Endodermal cell (in vitro differentiated cells): ENCODE measurements around the gene MKX. TPM values are rescaled to one million over a fixed set of nuclear protein-coding genes. Genes with fewer than 3 reads are reported as not detected.

Experiments
- DNase-seq: peaks from one replicate; pipeline ENCODE4 v3.0.0-alpha.2; 2017
- H3K27ac ChIP-seq: 2 replicates; pipeline ENCODE4 v1.5.1; 2013; ENCODE audit warnings: mild to moderate bottlenecking, low read depth, low read length, moderate library complexity
- H3K27me3 ChIP-seq: 2 replicates; pipeline ENCODE4 v1.6.1; 2013; ENCODE audit warnings: mild to moderate bottlenecking, low read length, moderate library complexity; ENCODE audit not compliant: insufficient read depth, control insufficient read depth, poor library complexity, severe bottlenecking
- H3K36me3 ChIP-seq: 2 replicates; pipeline ENCODE4 v1.7.0; 2013; ENCODE audit warnings: mild to moderate bottlenecking, low read length, moderate library complexity; ENCODE audit not compliant: control insufficient read depth, insufficient read depth
- H3K4me1 ChIP-seq: one replicate; pipeline ENCODE4 v1.7.0; 2013; ENCODE audit warnings: low read length; ENCODE audit not compliant: control insufficient read depth, insufficient read depth
- H3K4me3 ChIP-seq: 2 replicates; pipeline ENCODE4 v1.5.1; 2013; ENCODE audit warnings: mild to moderate bottlenecking, low read length, moderate library complexity
- H3K9ac ChIP-seq: 2 replicates; pipeline ENCODE4 v1.6.1; 2013; ENCODE audit warnings: mild to moderate bottlenecking, low read length, moderate library complexity; ENCODE audit not compliant: poor library complexity, severe bottlenecking; ENCODE audit errors: extremely low read depth
- H3K9me3 ChIP-seq: 2 replicates; pipeline ENCODE4 v1.6.1; 2013; ENCODE audit warnings: mild to moderate bottlenecking, low read length, moderate library complexity; ENCODE audit not compliant: control insufficient read depth
- H3K27ac Mint-ChIP-seq: 2 replicates; pipeline ENCODE4 v1.8.0; 2020; ENCODE audit warnings: mixed read lengths
- H3K27me3 Mint-ChIP-seq: 2 replicates; pipeline ENCODE4 v1.8.0; 2021; ENCODE audit warnings: mild to moderate bottlenecking, mixed read lengths; ENCODE audit not compliant: insufficient read depth
- H3K36me3 Mint-ChIP-seq: 2 replicates; pipeline ENCODE4 v1.8.0; 2020; ENCODE audit warnings: low read depth, mixed read lengths
- H3K4me1 Mint-ChIP-seq: 2 replicates; pipeline ENCODE4 v1.8.0; 2020; ENCODE audit warnings: mixed read lengths
- H3K4me3 Mint-ChIP-seq: 2 replicates; pipeline ENCODE4 v1.8.0; 2020; ENCODE audit warnings: mild to moderate bottlenecking, moderate library complexity, mixed read lengths
- H3K9me3 Mint-ChIP-seq: 2 replicates; pipeline ENCODE4 v1.8.0; 2020; ENCODE audit warnings: mild to moderate bottlenecking, mixed read lengths
- CTCF ChIP-seq: fragments of 200-600 bp; sonication (generic); conservative IDR thresholded peaks from 2 replicates; pipeline ENCODE4 v1.5.0; 2021; ENCODE audit warnings: antibody characterized with exemption, mild to moderate bottlenecking
- WGBS, 2 experiments: methylation state at CpG; one replicate each; pipeline versions ENCODE4 v1.1.5 to v1.1.7; 2013; ENCODE audit warnings: missing lambda C conversion rate in 2 of 2, mixed read lengths in 1 of 2; ENCODE audit not compliant: insufficient coverage in 1 of 2, insufficient read length in 1 of 2; 5-methylcytosine and 5-hydroxymethylcytosine counted together
- total RNA-seq, 2 donors: library from RNA; stranded (reverse); fragmentation: NEBNext Ultra II Directional in 1 of 2; extraction: Animal tissue kit (Norgen Biotek cat#: 25700) in 1 of 2; gene quantifications; 2 replicates in 1 of 2; 3 replicates in 1 of 2; pipeline ENCODE4 v1.2.1, GENCODE V29; 2021

Gene MKX
- total RNA-seq, 2 donors from 2014 or later: 0.29 to 0.55 TPM

DNA sequence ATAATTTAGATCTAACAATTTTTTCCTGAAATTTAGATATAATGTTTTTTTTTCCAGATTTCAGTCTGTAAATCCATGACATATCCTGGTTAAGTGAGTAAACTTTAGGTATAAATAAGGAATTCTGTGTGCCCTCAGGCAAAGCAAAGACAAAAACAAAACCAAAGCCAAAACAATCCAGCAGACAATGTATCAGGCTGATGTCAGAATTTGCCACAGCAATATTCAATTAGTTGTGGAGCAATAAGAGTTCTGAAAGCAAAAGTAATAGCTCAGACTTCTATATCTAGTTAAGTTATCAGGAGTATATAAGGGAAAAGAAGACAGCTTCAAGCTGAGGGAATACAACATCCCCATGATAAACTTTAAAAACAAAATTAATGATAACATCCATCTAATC lies 82.0 kb downstream of the MKX start:
- Mint-ChIP-seq H3K4me3 (no peak overlapping the region), H3K27ac (no peak overlapping the region), H3K27me3 (no peaks in the 10 kb centered on the region), H3K4me1 (peaks cover 9% of the 10 kb centered on the region), H3K36me3 (no peaks in the 10 kb centered on the region), H3K9me3 (peaks cover 3% of the 10 kb centered on the region)
- no peak overlapping the region for H3K4me3 ChIP-seq
- no peak for TF ChIP-seq CTCF
- H3K9me3 ChIP-seq: no peaks in the 10 kb centered on the region
- no peaks in the 10 kb centered on the region for H3K27me3 ChIP-seq
- no peaks in the 10 kb centered on the region for H3K4me1 ChIP-seq
- H3K27ac ChIP-seq: no peak overlapping the region
- H3K36me3 ChIP-seq: no peaks in the 10 kb centered on the region
- H3K9ac ChIP-seq: no peak overlapping the region
- DNase-seq: no peak

DNA sequence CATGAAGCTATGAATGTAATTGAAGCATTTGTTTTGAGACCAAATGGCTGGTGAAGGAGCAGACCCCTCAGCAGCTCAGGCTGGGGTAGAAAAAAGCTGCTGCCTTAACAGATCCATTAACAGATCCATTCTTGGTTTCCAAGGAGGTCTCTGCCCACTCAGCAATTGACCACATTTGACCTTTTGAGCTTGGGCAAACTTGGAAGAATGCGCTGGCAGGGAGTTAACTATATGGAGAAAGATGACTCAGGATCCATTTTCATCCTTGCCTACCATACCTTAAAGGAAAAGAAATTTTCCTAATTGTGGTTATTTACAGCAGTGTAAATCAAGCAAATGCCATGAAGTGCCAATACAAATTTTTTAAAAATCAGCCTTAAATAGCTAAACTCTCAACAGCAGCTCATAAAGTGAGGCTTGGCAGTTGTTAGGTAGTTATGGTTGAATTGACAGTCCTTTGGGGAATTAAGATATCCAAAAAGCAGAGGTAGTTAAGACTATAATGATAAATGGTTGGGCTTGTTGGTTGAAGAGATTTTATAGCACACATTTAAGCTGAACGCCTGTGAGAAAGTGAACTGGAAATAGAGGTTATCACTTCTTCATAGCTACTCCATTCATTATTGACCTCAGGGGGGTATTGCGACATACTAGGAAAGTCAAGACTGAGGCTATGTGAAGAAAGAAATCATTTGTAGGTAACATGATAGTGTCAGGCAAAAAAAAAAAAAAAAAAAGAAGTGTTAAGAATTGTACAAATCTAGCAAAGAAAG lies 83.9 kb downstream of the MKX start:
- no peak for TF ChIP-seq CTCF
- H3K9ac ChIP-seq: no peak overlapping the region
- Mint-ChIP-seq H3K36me3 (no peaks in the 10 kb centered on the region), H3K27me3 (no peaks in the 10 kb centered on the region), H3K4me3 (no peak overlapping the region), H3K27ac (no peak overlapping the region), H3K4me1 (peaks cover 9% of the 10 kb centered on the region), H3K9me3 (peaks cover 2% of the 10 kb centered on the region)
- no peaks in the 10 kb centered on the region for H3K36me3 ChIP-seq
- no peaks in the 10 kb centered on the region for H3K4me1 ChIP-seq
- H3K27me3 ChIP-seq: no peaks in the 10 kb centered on the region
- 92% methylated on average over 1 of the region's 3 CpGs; no CpG with 5 or more reads in 1 of the 2 experiments for WGBS, 2 experiments
- DNase-seq: no peak
- no peak overlapping the region for H3K4me3 ChIP-seq
- no peak overlapping the region for H3K27ac ChIP-seq
- H3K9me3 ChIP-seq: no peaks in the 10 kb centered on the region

DNA sequence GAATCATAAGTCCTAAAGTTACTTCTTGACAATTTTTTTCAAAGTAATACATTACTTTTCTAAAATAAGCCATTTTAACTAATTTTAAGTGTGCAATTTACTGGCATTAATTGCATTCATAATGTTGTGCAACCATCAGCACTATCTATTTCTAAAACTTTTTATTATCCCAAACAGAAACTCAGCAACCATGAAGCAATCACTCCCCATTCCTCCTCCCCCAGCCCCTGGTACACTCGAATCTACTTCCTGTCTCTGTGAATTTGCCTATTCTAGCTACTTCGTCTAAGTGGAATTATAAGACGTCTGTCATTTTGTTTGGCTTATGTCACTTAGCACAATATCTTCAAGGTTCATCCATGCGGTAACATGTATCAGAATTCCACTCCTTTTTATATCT lies 84.9 kb downstream of the MKX start:
- H3K27me3 ChIP-seq: no peaks in the 10 kb centered on the region
- no peaks in the 10 kb centered on the region for H3K36me3 Mint-ChIP-seq
- 89 to 93% methylated on average over 4 of the region's 4 CpGs for WGBS, 2 experiments

More for the DNA sequence above, 84.9 kb downstream of the MKX start:
- Histone ChIP-seq H3K9me3 (no peaks in the 10 kb centered on the region), H3K4me3 (no peak overlapping the region), H3K4me1 (no peaks in the 10 kb centered on the region), H3K9ac (no peak overlapping the region), H3K36me3 (no peaks in the 10 kb centered on the region), H3K27ac (no peak overlapping the region)
- H3K9me3 Mint-ChIP-seq: no peaks in the 10 kb centered on the region
- no peak overlapping the region for H3K4me3 Mint-ChIP-seq
- no peak for DNase-seq
- no peak for TF ChIP-seq CTCF
- no peak overlapping the region for H3K27ac Mint-ChIP-seq
- H3K4me1 Mint-ChIP-seq: peaks cover 9% of the 10 kb centered on the region
- H3K27me3 Mint-ChIP-seq: no peaks in the 10 kb centered on the region
